ENCODE results near the gene ZBTB42. TPM values are rescaled to one million over a fixed set of nuclear protein-coding genes. Genes with fewer than 3 reads are reported as not detected.

Gene ZBTB42
- total and polyA plus RNA-seq, 4 donors: 1.5 to 9.4 (median 4.9) TPM

DNA sequence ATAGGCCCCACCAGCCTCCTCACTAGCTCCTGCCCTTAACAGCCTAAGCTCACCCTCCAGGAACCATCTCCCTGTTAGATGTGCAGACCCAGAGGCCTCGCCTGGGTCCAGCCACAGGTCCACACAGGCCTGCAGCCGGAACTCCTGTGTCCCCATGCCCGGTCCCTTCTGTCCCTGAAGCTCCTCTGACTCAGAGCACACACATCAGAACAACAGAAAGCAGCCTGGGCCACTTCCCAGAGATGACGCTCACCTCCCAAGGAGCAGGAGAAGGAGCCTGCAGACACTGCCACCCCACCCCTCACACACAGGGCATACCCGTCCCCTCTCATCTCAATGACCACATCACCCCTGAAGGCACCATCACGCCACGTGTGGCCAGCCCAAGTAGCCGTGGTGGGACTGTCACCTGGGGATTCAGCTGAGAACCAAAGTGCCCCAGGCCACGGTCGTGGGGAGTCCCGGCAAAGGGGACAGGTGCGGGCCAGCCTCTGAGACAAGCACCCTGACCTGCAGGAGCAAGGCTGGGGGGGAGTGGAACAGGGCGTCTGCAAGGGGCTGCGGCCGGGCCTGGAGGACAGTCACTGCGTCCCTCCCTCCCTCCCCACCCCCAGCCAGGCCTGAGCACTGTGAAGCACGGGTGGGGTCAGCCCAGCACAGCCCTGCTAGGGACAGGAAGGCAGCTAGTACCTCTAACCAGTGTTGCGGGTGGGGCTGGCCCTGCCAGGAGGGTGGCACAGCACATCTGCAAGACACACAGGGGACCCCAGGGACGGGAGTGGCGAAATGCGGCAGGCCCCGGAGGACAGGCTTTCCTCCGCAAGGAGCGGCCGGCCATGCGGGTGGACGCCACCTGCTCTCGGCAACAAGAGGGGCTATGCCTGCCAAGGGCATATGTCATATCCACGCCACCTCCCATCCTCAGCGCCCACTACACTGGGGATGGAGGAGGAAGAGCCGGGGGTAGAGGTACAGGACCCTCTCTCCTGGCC lies 10.9 kb upstream of the ZBTB42 start (continued):
- TF ChIP-seq ZBTB33 (IDR thresholded peaks at IDR 0.05) (no peak), RAD21 (IDR thresholded peaks at IDR 0.05) (no peak)

GRCh38 chr14:104791425-104791824 lies 9.5 kb upstream of the ZBTB42 start:
- Histone ChIP-seq H3K9me3 (ENCODE audit: control insufficient read depth in 4 of 4, low read length in 3 of 4) (no peaks in the 10 kb centered on the region), H3K9ac (ENCODE audit: low read depth in 1 of 2, low read length in 2 of 2) (no peak overlapping the region), H3K27ac (ENCODE audit: low read depth in 1 of 2, low read length in 2 of 2) (peak overlapping the region; percentile 40 to 76), H3K4me1 (ENCODE audit: control insufficient read depth in 4 of 4, insufficient read depth in 4 of 4, low read length in 3 of 4) (peaks cover 56 to 90% (median 81%) of the 10 kb centered on the region in 4 donors), H3K4me3 (ENCODE audit: low read depth in 1 of 3, low read length in 3 of 3) (no peak overlapping the region), H3K36me3 (ENCODE audit: control insufficient read depth in 4 of 4, insufficient read depth in 3 of 4, low read depth in 1 of 4, low read length in 3 of 4) (no peaks in the 10 kb centered on the region), H3K27me3 (ENCODE audit: control insufficient read depth in 4 of 4, insufficient read depth in 4 of 4, low read length in 3 of 4) (no peaks in the 10 kb centered on the region)
- TF ChIP-seq EGR1 (IDR thresholded peaks at IDR 0.05; ENCODE audit: low read depth in 2 of 2) (no peak), JUND (IDR thresholded peaks at IDR 0.05) (no peak), ZBTB33 (IDR thresholded peaks at IDR 0.05) (no peak), YY1 (IDR thresholded peaks at IDR 0.05) (no peak), HNF4G (IDR thresholded peaks at IDR 0.05) (no peak), REST (IDR thresholded peaks at IDR 0.05) (no peak), HNF4A (conservative IDR thresholded peaks at IDR 0.05) (no peak), NR2F2 (IDR thresholded peaks at IDR 0.05) (no peak), TAF1 (conservative IDR thresholded peaks at IDR 0.05) (no peak), SP1 (IDR thresholded peaks at IDR 0.05) (no peak)
- TF ChIP-seq, protein P1, sequence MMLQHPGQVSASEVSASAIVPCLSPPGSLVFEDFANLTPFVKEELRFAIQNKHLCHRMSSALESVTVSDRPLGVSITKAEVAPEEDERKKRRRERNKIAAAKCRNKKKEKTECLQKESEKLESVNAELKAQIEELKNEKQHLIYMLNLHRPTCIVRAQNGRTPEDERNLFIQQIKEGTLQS (IDR thresholded peaks at IDR 0.05): no peak
- DNase-seq (ENCODE audit: low spot score): no peak
- 82% methylated on average over 9 of the region's 9 CpGs for WGBS

Measured in liver (tissue), 9 donors.